ENCODE results near the gene FSTL4.

DNA sequence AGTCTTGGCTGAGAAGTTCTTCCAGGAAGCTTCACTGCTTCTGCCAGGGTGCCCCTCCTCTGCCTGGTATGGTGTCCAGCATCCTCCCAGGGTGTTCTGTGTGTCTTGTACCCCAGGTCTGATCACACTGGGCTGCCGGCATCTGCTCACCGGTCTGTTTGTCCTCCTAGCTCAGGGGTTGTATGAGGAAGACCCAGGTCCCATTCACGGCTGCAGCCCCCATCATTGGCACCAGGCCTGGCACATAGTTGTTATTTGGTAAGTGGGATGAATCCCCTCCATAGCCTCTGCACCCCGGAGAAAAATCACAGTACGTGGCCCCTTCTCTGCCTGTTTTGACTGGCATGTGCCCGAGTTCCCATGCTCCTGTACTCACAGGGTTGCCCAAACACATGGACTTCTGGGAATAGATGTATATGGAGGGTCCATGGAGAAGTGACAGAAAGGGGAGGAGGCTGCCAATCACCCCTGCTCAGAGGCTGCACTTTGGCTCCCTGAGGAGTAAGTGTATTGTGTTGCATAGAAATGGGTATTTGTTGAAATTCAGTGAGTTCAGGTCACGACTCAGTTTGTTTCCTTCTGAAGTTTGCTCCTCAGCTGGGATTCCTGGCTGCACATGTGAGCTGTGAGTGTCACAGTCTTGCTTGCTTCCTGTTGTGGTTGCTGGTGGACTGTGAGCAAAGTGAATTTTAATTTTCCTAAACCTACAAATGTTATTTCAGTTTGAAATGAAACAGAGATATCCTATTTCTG lies 464.4 kb downstream of the FSTL4 start:
- TF ChIP-seq CTCF (IDR thresholded peaks at IDR 0.05 in 4 of 5, conservative IDR thresholded peaks at IDR 0.05 in 1 of 5) (no peak), POLR2A (IDR thresholded peaks at IDR 0.05) (no peak)

All from gastrocnemius medialis (tissue), 4 donors.